Measurements from ENCODE around the gene PDGFRA. TPM values are rescaled to one million over a fixed set of nuclear protein-coding genes. Genes with fewer than 3 reads are reported as not detected.

Gene PDGFRA
- total RNA-seq, 6 experiments from 2014 or later: 7.0 to 32.6 (median 13.6) TPM

GRCh38 chr4:54274795-54275665 is 45.9 kb downstream of the PDGFRA start:
- TF ChIP-seq CTCF (IDR thresholded peaks at IDR 0.05): no peak
- TF ChIP-seq POLR2A (IDR thresholded peaks at IDR 0.05): no peak
- ATAC-seq (no peak), DNase-seq (no peak)
- WGBS (ENCODE audit: insufficient coverage, low coverage, low lambda C conversion rate, missing lambda C conversion rate): 73% methylated on average over 3 of the region's 3 CpGs
- H3K36me3 ChIP-seq: no peaks in the 10 kb centered on the region
- H3K27ac ChIP-seq: no peak overlapping the region
- H3K27me3 ChIP-seq: no peaks in the 10 kb centered on the region
- H3K4me3 ChIP-seq: no peak overlapping the region
- intact Hi-C loops (cut with DNase I): no loop called here
- H3K9me3 ChIP-seq: no peaks in the 10 kb centered on the region
- no peaks in the 10 kb centered on the region for H3K4me1 ChIP-seq

GRCh38 chr4:54276641-54277430 is 47.7 kb downstream of the PDGFRA start:
- intact Hi-C loops (cut with DNase I): no loop called here
- peak in 2 of 4 donors; percentile 11 to 18 for ATAC-seq
- no peaks in the 10 kb centered on the region for H3K36me3 ChIP-seq
- H3K27ac ChIP-seq: no peak overlapping the region
- no peaks in the 10 kb centered on the region for H3K4me1 ChIP-seq
- H3K9me3 ChIP-seq: no peaks in the 10 kb centered on the region
- TF ChIP-seq POLR2A (IDR thresholded peaks at IDR 0.05): no peak
- no peak for TF ChIP-seq CTCF (IDR thresholded peaks at IDR 0.05)
- 29% methylated on average over 15 of the region's 20 CpGs for WGBS (ENCODE audit: insufficient coverage, low coverage, low lambda C conversion rate, missing lambda C conversion rate)
- DNase-seq: no peak
- H3K27me3 ChIP-seq: no peaks in the 10 kb centered on the region
- no peak overlapping the region for H3K4me3 ChIP-seq

GRCh38 chr4:54277691-54278090 is 48.6 kb downstream of the PDGFRA start:
- TF ChIP-seq POLR2A (IDR thresholded peaks at IDR 0.05) (no peak), CTCF (IDR thresholded peaks at IDR 0.05) (no peak)
- Histone ChIP-seq H3K9me3 (no peaks in the 10 kb centered on the region), H3K36me3 (no peaks in the 10 kb centered on the region), H3K4me1 (no peaks in the 10 kb centered on the region), H3K27me3 (no peaks in the 10 kb centered on the region), H3K4me3 (no peak overlapping the region), H3K27ac (no peak overlapping the region)
- WGBS (ENCODE audit: insufficient coverage, low coverage, low lambda C conversion rate, missing lambda C conversion rate): 43% methylated on average over 1 of the region's 1 CpG
- intact Hi-C loops (cut with DNase I): no loop called here
- ATAC-seq: peak in 3 of 4 donors; percentile 28 to 42 (median 36)
- no peak for DNase-seq

DNA sequence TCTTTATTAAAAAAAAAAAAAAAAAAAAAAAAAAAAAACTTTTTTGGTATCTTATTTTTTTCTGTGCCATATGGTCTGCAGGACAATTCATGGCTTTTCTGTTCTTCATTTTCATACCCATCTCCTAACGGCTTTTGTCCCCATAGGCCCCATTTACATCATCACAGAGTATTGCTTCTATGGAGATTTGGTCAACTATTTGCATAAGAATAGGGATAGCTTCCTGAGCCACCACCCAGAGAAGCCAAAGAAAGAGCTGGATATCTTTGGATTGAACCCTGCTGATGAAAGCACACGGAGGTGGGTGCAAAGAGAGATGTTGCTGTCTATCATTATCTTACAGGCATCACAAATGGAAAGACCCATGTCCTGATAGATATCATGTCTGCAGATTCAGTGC is 49.1 kb downstream of the PDGFRA start:
- Histone ChIP-seq H3K4me3 (no peak overlapping the region), H3K4me1 (no peaks in the 10 kb centered on the region), H3K27me3 (no peaks in the 10 kb centered on the region), H3K9me3 (no peaks in the 10 kb centered on the region), H3K36me3 (no peaks in the 10 kb centered on the region), H3K27ac (no peak overlapping the region)
- TF ChIP-seq POLR2A (IDR thresholded peaks at IDR 0.05): no peak
- TF ChIP-seq CTCF (IDR thresholded peaks at IDR 0.05): no peak
- intact Hi-C loops (cut with DNase I): no loop called here
- 70% methylated on average over 2 of the region's 2 CpGs for WGBS (ENCODE audit: insufficient coverage, low coverage, low lambda C conversion rate, missing lambda C conversion rate)
- ATAC-seq: no peak
- no peak for DNase-seq
